Type B pancreatic cell (in vitro differentiated cells): ENCODE results near the gene HMCN1. TPM values are rescaled to one million over a fixed set of nuclear protein-coding genes. Genes with fewer than 3 reads are reported as not detected.

Source experiments
- DNase-seq: peaks from one replicate; pipeline ENCODE4 v3.0.0; 2021; ENCODE audit warnings: mixed read lengths; ENCODE audit not compliant: unreplicated experiment; ENCODE audit errors: extremely low spot score
- H3K27ac Mint-ChIP-seq: 2 replicates; pipeline ENCODE4 v1.8.0; 2021; ENCODE audit warnings: mild to moderate bottlenecking, mixed read lengths
- H3K27me3 Mint-ChIP-seq: 2 replicates; pipeline ENCODE4 v1.8.0; 2021; ENCODE audit warnings: mixed read lengths
- H3K36me3 Mint-ChIP-seq: 2 replicates; pipeline ENCODE4 v1.8.0; 2021; ENCODE audit warnings: mixed read lengths
- H3K4me1 Mint-ChIP-seq: one replicate; pipeline ENCODE4 v1.8.0; 2021; ENCODE audit warnings: mixed read lengths; ENCODE audit not compliant: unreplicated experiment
- H3K4me3 Mint-ChIP-seq: 2 replicates; pipeline ENCODE4 v1.8.0; 2021; ENCODE audit warnings: mild to moderate bottlenecking, mixed read lengths
- H3K9me3 Mint-ChIP-seq: 2 replicates; pipeline ENCODE4 v1.8.0; 2021; ENCODE audit warnings: mixed read lengths
- total RNA-seq: library from RNA; stranded (reverse); gene quantifications from 2 replicates; pipeline ENCODE4 v1.2.1, GENCODE V29; 2021; ENCODE audit warnings: low replicate concordance
- TF ChIP-seq, protein P1 (sequence below): fragments of 200-600 bp; sonication (generic); conservative IDR thresholded peaks from 2 replicates; pipeline ENCODE4 v1.5.0; 2021; ENCODE audit warnings: antibody characterized with exemption, mild to moderate bottlenecking

HMCN1 gene
- total RNA-seq, 1 donor from 2014 or later = 13.2 TPM

DNA sequence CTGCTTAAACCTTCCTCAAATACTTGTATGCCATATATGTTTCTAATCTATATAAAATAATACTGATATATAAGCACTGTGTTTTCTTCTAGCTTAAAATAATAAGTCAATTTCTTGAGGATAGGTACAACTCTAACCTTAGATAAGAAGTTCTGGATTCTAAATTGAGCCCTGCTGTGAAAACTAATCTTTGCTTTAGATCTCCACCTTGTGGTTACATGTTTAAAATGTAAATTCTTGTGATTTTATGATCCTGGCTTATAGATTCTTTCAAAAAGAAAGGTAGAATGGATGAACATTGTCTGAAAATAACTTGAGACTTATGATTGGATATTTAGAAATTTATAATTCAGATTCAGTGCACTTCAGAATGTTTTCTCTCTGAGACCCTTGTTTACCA is 38.9 kb upstream of the HMCN1 start:
- H3K27ac Mint-ChIP-seq = no peak overlapping the region
- TF ChIP-seq, protein P1, sequence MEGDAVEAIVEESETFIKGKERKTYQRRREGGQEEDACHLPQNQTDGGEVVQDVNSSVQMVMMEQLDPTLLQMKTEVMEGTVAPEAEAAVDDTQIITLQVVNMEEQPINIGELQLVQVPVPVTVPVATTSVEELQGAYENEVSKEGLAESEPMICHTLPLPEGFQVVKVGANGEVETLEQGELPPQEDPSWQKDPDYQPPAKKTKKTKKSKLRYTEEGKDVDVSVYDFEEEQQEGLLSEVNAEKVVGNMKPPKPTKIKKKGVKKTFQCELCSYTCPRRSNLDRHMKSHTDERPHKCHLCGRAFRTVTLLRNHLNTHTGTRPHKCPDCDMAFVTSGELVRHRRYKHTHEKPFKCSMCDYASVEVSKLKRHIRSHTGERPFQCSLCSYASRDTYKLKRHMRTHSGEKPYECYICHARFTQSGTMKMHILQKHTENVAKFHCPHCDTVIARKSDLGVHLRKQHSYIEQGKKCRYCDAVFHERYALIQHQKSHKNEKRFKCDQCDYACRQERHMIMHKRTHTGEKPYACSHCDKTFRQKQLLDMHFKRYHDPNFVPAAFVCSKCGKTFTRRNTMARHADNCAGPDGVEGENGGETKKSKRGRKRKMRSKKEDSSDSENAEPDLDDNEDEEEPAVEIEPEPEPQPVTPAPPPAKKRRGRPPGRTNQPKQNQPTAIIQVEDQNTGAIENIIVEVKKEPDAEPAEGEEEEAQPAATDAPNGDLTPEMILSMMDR = peak; percentile 47
- peaks cover 16% of the 10 kb centered on the region for H3K27me3 Mint-ChIP-seq
- H3K36me3 Mint-ChIP-seq = no peaks in the 10 kb centered on the region
- peaks cover 11% of the 10 kb centered on the region for H3K4me1 Mint-ChIP-seq
- H3K4me3 Mint-ChIP-seq = no peak overlapping the region
- H3K9me3 Mint-ChIP-seq = no peaks in the 10 kb centered on the region
- no peak for DNase-seq

DNA sequence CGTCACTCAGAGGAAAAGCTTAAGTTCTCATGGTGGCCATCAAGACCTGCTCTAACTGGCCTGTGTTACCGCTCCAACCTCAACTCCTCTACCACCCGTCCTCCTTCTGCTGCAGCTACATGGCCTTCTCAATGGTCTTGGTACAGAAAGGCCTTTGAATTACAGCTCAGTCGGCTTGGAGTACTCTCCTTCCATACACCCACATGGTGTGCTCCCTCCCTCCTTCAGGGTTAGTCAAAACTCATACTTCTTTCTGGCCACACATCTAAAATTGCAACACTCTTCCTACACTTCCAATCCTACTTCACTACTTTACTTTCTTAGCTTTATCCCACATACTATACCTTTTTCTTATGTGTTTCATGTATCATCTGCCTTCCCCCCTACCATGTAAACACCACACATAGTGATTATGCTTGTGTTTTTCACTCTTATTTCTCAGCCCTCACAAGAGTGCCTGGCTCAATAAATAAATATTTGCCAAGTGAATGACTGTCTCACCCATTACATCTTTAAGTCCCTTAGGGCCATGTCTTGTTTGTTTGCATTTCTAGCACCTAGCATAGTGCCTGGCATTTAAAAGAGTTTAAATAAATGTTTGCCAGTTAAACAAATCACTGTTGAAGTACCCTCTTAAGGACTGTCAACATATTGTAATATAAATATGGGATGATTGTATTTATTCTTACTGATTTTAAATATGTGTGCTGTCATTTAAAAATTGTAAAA is 37.6 kb upstream of the HMCN1 start:
- Mint-ChIP-seq H3K4me3 (no peak overlapping the region), H3K36me3 (no peaks in the 10 kb centered on the region), H3K27me3 (peaks cover 19% of the 10 kb centered on the region), H3K9me3 (no peaks in the 10 kb centered on the region), H3K27ac (no peak overlapping the region), H3K4me1 (peaks cover 11% of the 10 kb centered on the region)
- TF ChIP-seq, protein P1 = no peak
- no peak for DNase-seq

DNA sequence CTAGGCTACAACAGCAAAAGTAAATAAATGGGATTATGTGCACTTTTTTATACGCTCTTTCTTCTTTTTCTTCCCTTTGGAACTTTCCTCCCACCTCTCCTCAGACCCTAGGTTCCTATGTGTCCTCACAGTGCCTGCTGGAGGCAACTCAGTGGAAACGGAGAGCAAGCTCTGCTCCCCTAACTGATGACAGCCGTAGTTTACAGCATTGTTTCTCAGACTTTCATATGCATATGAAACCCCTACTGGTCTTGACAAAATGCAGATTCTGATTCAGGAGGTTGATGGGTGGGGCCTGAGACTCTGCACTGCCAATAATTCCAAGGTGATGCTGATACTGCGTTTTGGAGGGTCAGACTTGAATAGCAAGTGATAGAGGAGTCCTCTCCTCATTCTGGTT is 34.3 kb upstream of the HMCN1 start:
- no peak for DNase-seq

DNA sequence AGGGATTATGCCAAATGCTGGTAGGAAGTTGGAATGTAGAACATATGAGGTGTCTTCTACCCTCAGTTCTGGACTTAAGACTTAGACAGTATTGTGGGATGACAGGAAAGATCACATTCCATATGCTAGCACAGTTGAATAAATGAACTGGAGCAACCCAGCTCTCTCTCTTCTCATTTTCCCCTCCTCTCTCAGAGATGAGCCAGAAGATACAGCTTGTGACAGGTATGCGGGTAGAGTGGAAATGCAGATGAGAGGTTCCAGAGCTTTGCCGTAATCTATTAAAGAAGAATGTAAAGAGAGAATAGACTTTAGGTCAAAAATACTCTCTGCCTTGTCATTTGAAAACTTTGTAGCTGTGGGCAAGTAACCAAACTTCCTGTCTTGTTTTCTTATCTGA is 32.5 kb upstream of the HMCN1 start:
- H3K4me1 Mint-ChIP-seq = no peaks in the 10 kb centered on the region
- DNase-seq = no peak
- H3K36me3 Mint-ChIP-seq = no peaks in the 10 kb centered on the region
- TF ChIP-seq, protein P1 = no peak
- peaks cover 11% of the 10 kb centered on the region for H3K27me3 Mint-ChIP-seq
- no peak overlapping the region for H3K4me3 Mint-ChIP-seq
- peak overlapping the region; percentile 14 for H3K27ac Mint-ChIP-seq
- no peaks in the 10 kb centered on the region for H3K9me3 Mint-ChIP-seq

More for the DNA sequence above, 34.3 kb upstream of the HMCN1 start:
- Mint-ChIP-seq H3K27ac (no peak overlapping the region), H3K27me3 (peaks cover 10% of the 10 kb centered on the region), H3K36me3 (no peaks in the 10 kb centered on the region), H3K9me3 (no peaks in the 10 kb centered on the region), H3K4me3 (no peak overlapping the region), H3K4me1 (no peaks in the 10 kb centered on the region)
- TF ChIP-seq, protein P1 = no peak

DNA sequence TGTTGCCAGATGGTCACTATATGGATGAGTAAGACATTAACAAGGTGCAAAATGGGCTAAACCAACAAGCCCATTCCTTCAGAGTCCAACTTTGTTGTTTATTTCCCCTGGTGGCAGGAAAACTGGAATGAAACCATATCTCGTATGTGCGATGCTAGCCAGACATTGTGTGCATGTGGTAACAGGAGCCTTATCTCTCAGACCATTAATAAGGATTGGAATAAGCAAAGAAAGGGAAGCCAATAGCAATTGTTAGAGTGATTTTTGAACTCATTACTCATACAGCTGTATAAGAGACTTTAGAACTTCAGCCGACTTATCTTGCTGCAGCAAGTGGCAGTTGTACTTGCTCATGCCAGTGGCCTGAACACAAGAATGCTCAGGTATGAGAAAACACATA is 30.0 kb upstream of the HMCN1 start:
- Mint-ChIP-seq H3K4me3 (no peak overlapping the region), H3K27me3 (peaks cover 14% of the 10 kb centered on the region), H3K9me3 (no peaks in the 10 kb centered on the region), H3K4me1 (no peaks in the 10 kb centered on the region), H3K27ac (no peak overlapping the region), H3K36me3 (no peaks in the 10 kb centered on the region)
- no peak for DNase-seq
- TF ChIP-seq, protein P1 = no peak
